Activated CD8-positive, alpha-beta T cell treated with anti-CD3 and anti-CD28 coated beads, Interleukin-2, amount 10 ng/mL, durations not matched to agents 7 days and 5 days (primary cell): ENCODE measurements around the gene RNF217. TPM values are rescaled to one million over a fixed set of nuclear protein-coding genes. Genes with fewer than 3 reads are reported as not detected.

Source experiments
- ATAC-seq: fragments of 150-1000 bp; cut with Tn5 transposase; one replicate; pipeline ENCODE4 v1.10.0; 2021; ENCODE audit warnings: moderate library complexity
- CTCF ChIA-PET: fragments of 350-600 bp; sonication (Branson Sonifier 250); formaldehyde crosslinking; loops from one replicate; lab custom pipeline; 2021; ENCODE audit warnings: antibody characterized with exemption; lab: Charles Lee
- POLR2A ChIA-PET: fragments of 350-600 bp; sonication (Branson Sonifier 250); formaldehyde crosslinking; loops from one replicate; lab custom pipeline; 2021; ENCODE audit warnings: antibody characterized with exemption; lab: Charles Lee
- DNase-seq: peaks from one replicate; pipeline ENCODE4 v3.0.0-alpha.2; 2020
- H3K27ac Mint-ChIP-seq: one replicate; pipeline ENCODE4 v1.8.0; 2021; ENCODE audit warnings: mild to moderate bottlenecking, mixed read lengths
- H3K27me3 Mint-ChIP-seq: one replicate; pipeline ENCODE4 v1.8.0; 2021; ENCODE audit warnings: low read depth, mixed read lengths
- H3K36me3 Mint-ChIP-seq: one replicate; pipeline ENCODE4 v1.8.0; 2021; ENCODE audit warnings: low read depth, mixed read lengths
- H3K4me1 Mint-ChIP-seq: one replicate; pipeline ENCODE4 v1.8.0; 2021; ENCODE audit warnings: low read depth, mixed read lengths
- H3K4me3 Mint-ChIP-seq: one replicate; pipeline ENCODE4 v1.8.0; 2021; ENCODE audit warnings: mild to moderate bottlenecking, mixed read lengths
- H3K9me3 Mint-ChIP-seq: one replicate; pipeline ENCODE4 v1.8.0; 2022; ENCODE audit warnings: mixed read lengths; ENCODE audit not compliant: insufficient read depth
- total RNA-seq, 2 experiments: library from RNA; stranded (reverse); gene quantifications; one replicate each; pipeline ENCODE4 v1.2.3, GENCODE V29; 2021

RNF217 gene
- total RNA-seq, 2 experiments from 2014 or later: 0.52 TPM; not detected in 1

GRCh38 chr6:124949706-124950105 is 12.5 kb upstream of the RNF217 start:
- no peak for ATAC-seq
- Mint-ChIP-seq H3K27ac (no peak overlapping the region), H3K27me3 (no peaks in the 10 kb centered on the region), H3K9me3 (no peaks in the 10 kb centered on the region), H3K36me3 (no peaks in the 10 kb centered on the region), H3K4me1 (no peaks in the 10 kb centered on the region), H3K4me3 (no peak overlapping the region)
- ChIA-PET POLR2A (no interaction called here), CTCF (no interaction called here)
- DNase-seq: no peak

- POLR2A ChIA-PET: no interaction called here
- no peak overlapping the region for H3K27ac Mint-ChIP-seq
- no peak for DNase-seq
- H3K4me1 Mint-ChIP-seq: no peaks in the 10 kb centered on the region
- H3K4me3 Mint-ChIP-seq: no peak overlapping the region
- H3K36me3 Mint-ChIP-seq: no peaks in the 10 kb centered on the region
- no peak for ATAC-seq
- peaks cover 7% of the 10 kb centered on the region for H3K27me3 Mint-ChIP-seq
- CTCF ChIA-PET: no interaction called here
- H3K9me3 Mint-ChIP-seq: no peaks in the 10 kb centered on the region
These were observed 8.4 kb upstream of the RNF217 start for GRCh38 chr6:124953808-124954207.

GRCh38 chr6:124955108-124955856 is 7.0 kb upstream of the RNF217 start:
- no peak for DNase-seq
- no peak overlapping the region for H3K27ac Mint-ChIP-seq
- ATAC-seq: no peak
- H3K4me1 Mint-ChIP-seq: no peaks in the 10 kb centered on the region
- H3K4me3 Mint-ChIP-seq: no peak overlapping the region
- no peaks in the 10 kb centered on the region for H3K9me3 Mint-ChIP-seq
- H3K36me3 Mint-ChIP-seq: no peaks in the 10 kb centered on the region
- ChIA-PET POLR2A (no interaction called here), CTCF (no interaction called here)
- H3K27me3 Mint-ChIP-seq: peaks cover 15% of the 10 kb centered on the region

GRCh38 chr6:124956018-124956417 is 6.2 kb upstream of the RNF217 start:
- POLR2A ChIA-PET: no interaction called here
- Mint-ChIP-seq H3K4me1 (no peaks in the 10 kb centered on the region), H3K9me3 (no peaks in the 10 kb centered on the region), H3K4me3 (no peak overlapping the region), H3K36me3 (no peaks in the 10 kb centered on the region), H3K27me3 (peaks cover 22% of the 10 kb centered on the region), H3K27ac (no peak overlapping the region)
- CTCF ChIA-PET: no interaction called here
- ATAC-seq (no peak), DNase-seq (no peak)

- peaks cover 8% of the 10 kb centered on the region for H3K4me1 Mint-ChIP-seq
- DNase-seq: no peak
- no peak for ATAC-seq
- H3K4me3 Mint-ChIP-seq: no peak overlapping the region
- no peaks in the 10 kb centered on the region for H3K36me3 Mint-ChIP-seq
- H3K27ac Mint-ChIP-seq: no peak overlapping the region
- H3K27me3 Mint-ChIP-seq: peaks cover 33% of the 10 kb centered on the region
- ChIA-PET CTCF (no interaction called here), POLR2A (no interaction called here)
- no peaks in the 10 kb centered on the region for H3K9me3 Mint-ChIP-seq
These were observed 4.1 kb upstream of the RNF217 start for GRCh38 chr6:124958149-124958548.

- peaks cover 37% of the 10 kb centered on the region for H3K27me3 Mint-ChIP-seq
- H3K27ac Mint-ChIP-seq: no peak overlapping the region
- DNase-seq: no peak
- peaks cover 12% of the 10 kb centered on the region for H3K4me1 Mint-ChIP-seq
- ChIA-PET CTCF (no interaction called here), POLR2A (no interaction called here)
- no peaks in the 10 kb centered on the region for H3K9me3 Mint-ChIP-seq
- ATAC-seq: no peak
- H3K4me3 Mint-ChIP-seq: no peak overlapping the region
- H3K36me3 Mint-ChIP-seq: no peaks in the 10 kb centered on the region
These were observed 3.4 kb upstream of the RNF217 start for GRCh38 chr6:124958759-124959354.

GRCh38 chr6:124960757-124961463 is 1.3 kb upstream of the RNF217 start:
- peaks cover 52% of the 10 kb centered on the region for H3K27me3 Mint-ChIP-seq
- no peak overlapping the region for H3K27ac Mint-ChIP-seq
- H3K36me3 Mint-ChIP-seq: no peaks in the 10 kb centered on the region
- no peak for DNase-seq
- ChIA-PET POLR2A (no interaction called here), CTCF (no interaction called here)
- peak overlapping the region; percentile 62 for H3K4me3 Mint-ChIP-seq
- H3K9me3 Mint-ChIP-seq: no peaks in the 10 kb centered on the region
- peaks cover 12% of the 10 kb centered on the region for H3K4me1 Mint-ChIP-seq
- no peak for ATAC-seq

GRCh38 chr6:124961464-124961776 is 817 bp upstream of the RNF217 start:
- POLR2A ChIA-PET: no interaction called here
- H3K4me1 Mint-ChIP-seq: peaks cover 12% of the 10 kb centered on the region
- ATAC-seq: no peak
- DNase-seq: no peak
- H3K9me3 Mint-ChIP-seq: no peaks in the 10 kb centered on the region
- H3K4me3 Mint-ChIP-seq: peak overlapping the region; percentile 62
- no peak overlapping the region for H3K27ac Mint-ChIP-seq
- CTCF ChIA-PET: no interaction called here
- peaks cover 52% of the 10 kb centered on the region for H3K27me3 Mint-ChIP-seq
- H3K36me3 Mint-ChIP-seq: no peaks in the 10 kb centered on the region

GRCh38 chr6:124962639-124963415 is 590 bp downstream of the RNF217 start:
- no peaks in the 10 kb centered on the region for H3K9me3 Mint-ChIP-seq
- H3K36me3 Mint-ChIP-seq: no peaks in the 10 kb centered on the region
- DNase-seq (no peak), ATAC-seq (peak; percentile 63)
- no peak overlapping the region for H3K27ac Mint-ChIP-seq
- H3K4me1 Mint-ChIP-seq: peaks cover 12% of the 10 kb centered on the region
- H3K4me3 Mint-ChIP-seq: peak overlapping the region; percentile 61
- H3K27me3 Mint-ChIP-seq: peaks cover 48% of the 10 kb centered on the region
- ChIA-PET CTCF (no interaction called here), POLR2A (no interaction called here)

GRCh38 chr6:124963416-124963785 is 1.2 kb downstream of the RNF217 start:
- H3K27me3 Mint-ChIP-seq: peaks cover 47% of the 10 kb centered on the region
- no peaks in the 10 kb centered on the region for H3K36me3 Mint-ChIP-seq
- peaks cover 12% of the 10 kb centered on the region for H3K4me1 Mint-ChIP-seq
- H3K27ac Mint-ChIP-seq: no peak overlapping the region
- ChIA-PET CTCF (no interaction called here), POLR2A (no interaction called here)
- DNase-seq (no peak), ATAC-seq (no peak)
- peak overlapping the region; percentile 61 for H3K4me3 Mint-ChIP-seq
- H3K9me3 Mint-ChIP-seq: no peaks in the 10 kb centered on the region

- peaks cover 12% of the 10 kb centered on the region for H3K4me1 Mint-ChIP-seq
- DNase-seq: no peak
These were observed 1.9 kb downstream of the RNF217 start for GRCh38 chr6:124963831-124964763.

More at GRCh38 chr6:124963831-124964763, 1.9 kb downstream of the RNF217 start:
- Mint-ChIP-seq H3K9me3 (no peaks in the 10 kb centered on the region), H3K27me3 (peaks cover 47% of the 10 kb centered on the region), H3K27ac (no peak overlapping the region), H3K4me3 (no peak overlapping the region), H3K36me3 (no peaks in the 10 kb centered on the region)
- POLR2A ChIA-PET: no interaction called here
- no peak for ATAC-seq
- CTCF ChIA-PET: no interaction called here
